ENCODE results near the gene CDK10. TPM values are rescaled to one million over a fixed set of nuclear protein-coding genes. Genes with fewer than 3 reads are reported as not detected.
A peak's percentile ranks its signal among the peaks of the same experiment; 100 is the strongest.
"Not testable (repeated sequence)": the region's sequence is repeated elsewhere in the genome, so short reads cannot be mapped to it uniquely, and the experiment has no call there.

Gene CDK10
- total RNA-seq, 4 donors from 2014 or later = 32.6 to 93.6 (median 65.7) TPM

DNA sequence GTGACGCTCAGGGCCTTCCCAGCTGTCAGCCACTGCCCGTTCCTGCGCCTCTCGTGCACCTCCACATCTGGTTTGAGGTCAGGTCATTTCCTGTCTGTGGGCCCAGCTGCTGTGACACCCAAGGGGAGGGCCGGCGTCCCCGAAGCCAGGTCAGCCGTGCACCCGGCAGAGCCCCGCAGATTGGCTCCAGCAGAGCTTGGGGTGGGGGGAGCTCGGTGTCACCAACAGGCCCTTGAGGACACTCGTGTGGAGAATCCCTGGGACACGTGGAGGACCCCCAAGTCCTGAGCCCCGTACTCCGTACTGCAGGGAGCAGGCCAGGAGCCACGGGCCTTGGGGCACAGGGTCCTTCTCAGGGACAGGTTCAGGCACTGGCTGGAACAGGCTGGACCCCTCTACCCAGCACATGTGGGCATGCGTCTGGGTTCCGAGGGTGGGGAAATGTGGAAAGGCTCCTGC, 10.2 kb downstream of the CDK10 start:
- no peak overlapping the region for H3K27ac ChIP-seq
- no peak for DNase-seq (ENCODE audit: low spot score in 2 of 2)
- H3K36me3 ChIP-seq = peaks cover 0 to 65% (median 10%) of the 10 kb centered on the region in 3 donors
- H3K9me3 ChIP-seq = no peaks in the 10 kb centered on the region
- H3K4me3 ChIP-seq = no peak overlapping the region
- TF ChIP-seq POLR2A (IDR thresholded peaks at IDR 0.05) = no peak
- no peak for TF ChIP-seq CTCF (IDR thresholded peaks at IDR 0.05)
- no peak for TF ChIP-seq EP300 (IDR thresholded peaks at IDR 0.05)
- 54 to 63% methylated on average over 13 to 17 of the region's 18 CpGs for WGBS, 2 donors
- no peaks in the 10 kb centered on the region for H3K27me3 ChIP-seq
- peaks cover 0 to 20% (median 14%) of the 10 kb centered on the region in 4 donors for H3K4me1 ChIP-seq

- TF ChIP-seq EP300 (IDR thresholded peaks at IDR 0.05) = no peak
- no peak for TF ChIP-seq POLR2A (IDR thresholded peaks at IDR 0.05)
- TF ChIP-seq CTCF (IDR thresholded peaks at IDR 0.05) = no peak
- no peak for DNase-seq (ENCODE audit: low spot score in 2 of 2)
- 87 to 89% methylated on average over 7 to 15 of the region's 19 CpGs for WGBS, 2 donors
- Histone ChIP-seq H3K27ac (no peak overlapping the region), H3K27me3 (no peaks in the 10 kb centered on the region), H3K4me1 (peaks cover 0 to 24% (median 16%) of the 10 kb centered on the region in 4 donors), H3K4me3 (no peak overlapping the region), H3K36me3 (peaks cover 0 to 60% (median 10%) of the 10 kb centered on the region in 3 donors), H3K9me3 (no peaks in the 10 kb centered on the region)
Measured at GRCh38 chr16:89697161-89697615, 10.7 kb downstream of the CDK10 start.

DNA sequence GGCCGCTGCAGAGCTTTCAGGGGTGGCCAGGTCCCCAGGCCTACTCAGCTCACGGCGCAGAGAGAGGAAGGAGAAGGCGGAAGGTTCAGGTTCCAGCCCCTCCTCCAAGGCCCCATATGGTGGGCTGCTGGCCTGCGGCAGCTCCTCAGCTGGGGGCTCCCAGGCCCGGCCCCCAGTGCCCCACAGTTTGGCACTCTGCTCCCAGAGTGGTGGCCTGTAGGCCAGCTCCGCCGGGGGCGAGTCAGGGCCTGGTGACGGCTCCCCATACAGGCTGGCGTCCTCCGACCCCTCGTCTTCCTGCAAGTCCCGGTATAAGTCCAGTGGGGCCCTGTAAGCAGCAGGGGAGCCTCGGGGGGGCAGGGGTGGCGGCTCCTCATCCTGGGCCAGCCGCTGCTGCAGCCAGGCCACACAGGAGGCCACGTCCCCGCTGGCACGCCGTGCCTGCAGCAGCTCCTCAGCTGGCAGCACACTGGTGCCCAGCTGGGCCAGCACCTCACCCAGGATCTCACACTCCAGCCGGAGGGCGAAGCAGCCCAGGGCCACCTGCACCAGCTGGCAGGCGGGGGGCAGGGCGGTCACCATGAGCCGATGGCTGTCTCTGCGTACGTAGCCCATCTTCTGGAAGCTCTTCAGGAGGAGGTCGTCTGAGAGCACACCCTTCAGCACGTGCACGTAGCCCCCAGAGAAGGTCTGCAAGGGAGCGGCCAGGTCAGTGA, 11.3 kb downstream of the CDK10 start:
- TF ChIP-seq POLR2A (IDR thresholded peaks at IDR 0.05) = no peak
- TF ChIP-seq CTCF (IDR thresholded peaks at IDR 0.05) = no peak
- Histone ChIP-seq H3K4me1 (peaks cover 0 to 26% (median 17%) of the 10 kb centered on the region in 4 donors), H3K27ac (no peak overlapping the region), H3K27me3 (no peaks in the 10 kb centered on the region), H3K4me3 (no peak overlapping the region), H3K9me3 (no peaks in the 10 kb centered on the region), H3K36me3 (peaks cover 0 to 54% (median 10%) of the 10 kb centered on the region in 3 donors)
- WGBS, 2 donors = 85 to 91% methylated on average over 21 to 26 of the region's 32 CpGs
- DNase-seq (ENCODE audit: low spot score in 2 of 2) = no peak

- Histone ChIP-seq H3K4me1 (peaks cover 0 to 26% (median 17%) of the 10 kb centered on the region in 4 donors), H3K36me3 (peaks cover 0 to 45% (median 4%) of the 10 kb centered on the region in 3 donors)
- not testable (repeated sequence) for H3K9me3 ChIP-seq; H3K27me3 ChIP-seq; H3K4me3 ChIP-seq; DNase-seq (ENCODE audit: low spot score in 2 of 2); H3K27ac ChIP-seq
- 94 to 95% methylated on average over 14 of the region's 14 CpGs for WGBS, 2 donors
Measured at GRCh38 chr16:89698717-89699116, 12.2 kb downstream of the CDK10 start.

DNA sequence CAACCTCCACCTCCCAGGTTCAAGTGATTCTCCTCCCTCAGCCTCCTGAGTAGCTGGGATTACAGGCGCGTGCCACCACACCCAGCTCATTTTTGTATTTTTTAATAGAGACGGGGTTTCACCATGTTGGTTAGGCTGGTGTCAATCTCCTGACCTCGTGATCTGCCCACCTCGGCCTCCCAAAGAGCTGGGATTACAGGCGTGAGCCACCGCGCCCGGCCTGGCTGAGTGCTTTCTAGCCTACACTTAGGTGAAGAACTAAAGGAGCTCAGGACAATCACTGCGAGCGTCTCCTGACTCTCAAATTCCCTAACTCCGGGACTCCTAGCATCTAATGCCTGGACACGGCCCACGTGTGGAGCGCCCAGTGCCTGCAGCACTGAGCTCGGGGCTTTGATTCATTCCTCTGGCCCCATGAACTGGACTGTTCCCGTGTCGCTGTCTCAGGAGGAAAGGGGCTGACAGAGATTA, 13.2 kb downstream of the CDK10 start:
- DNase-seq (ENCODE audit: low spot score in 2 of 2); H3K27me3 ChIP-seq; H3K9me3 ChIP-seq: not testable (repeated sequence)
- 50 to 59% methylated on average over 18 of the region's 18 CpGs for WGBS, 2 donors
- Histone ChIP-seq H3K36me3 (peaks cover 0 to 35% (median 4%) of the 10 kb centered on the region in 3 donors), H3K27ac (peak overlapping the region in 3 of 4 donors; percentile 44 to 92 (median 89)), H3K4me3 (peak overlapping the region in 2 of 4 donors; percentile 71 to 79), H3K4me1 (peaks cover 0 to 26% (median 17%) of the 10 kb centered on the region in 4 donors)

GRCh38 chr16:89700100-89700648, 13.7 kb downstream of the CDK10 start:
- Histone ChIP-seq H3K36me3 (peaks cover 0 to 30% (median 4%) of the 10 kb centered on the region in 3 donors), H3K4me1 (peaks cover 0 to 26% (median 17%) of the 10 kb centered on the region in 4 donors), H3K4me3 (peak overlapping the region; percentile 54 to 79 (median 70)), H3K27ac (peak overlapping the region; percentile 69 to 93 (median 90)), H3K9me3 (no peaks in the 10 kb centered on the region), H3K27me3 (no peaks in the 10 kb centered on the region)
- peak; percentile 98 to 99 for DNase-seq (ENCODE audit: low spot score in 2 of 2)
- peak; percentile 71 to 94 (median 90) for TF ChIP-seq CTCF (IDR thresholded peaks at IDR 0.05)
- TF ChIP-seq POLR2A (IDR thresholded peaks at IDR 0.05) = peak in 1 of 2 donors; percentile 58
- peak; percentile 86 to 97 for TF ChIP-seq EP300 (IDR thresholded peaks at IDR 0.05)
- 0 to 2% methylated on average over 16 to 18 of the region's 30 CpGs for WGBS, 2 donors

All from tibial nerve (tissue), 4 donors.